ENCODE results near the gene VSIR. TPM values are rescaled to one million over a fixed set of nuclear protein-coding genes. Genes with fewer than 3 reads are reported as not detected.

The VSIR gene
- total RNA-seq, 1 donor from 2014 or later: 0.29 TPM

GRCh38 chr10:71752391-71753090 is 20.8 kb downstream of the VSIR start:
- Mint-ChIP-seq H3K9me3 (ENCODE audit: unreplicated experiment) (peaks cover 7% of the 10 kb centered on the region), H3K27me3 (ENCODE audit: unreplicated experiment) (peaks cover 4% of the 10 kb centered on the region), H3K4me3 (ENCODE audit: unreplicated experiment) (peak overlapping the region; percentile 55), H3K4me1 (ENCODE audit: low read depth, unreplicated experiment) (peaks cover 30% of the 10 kb centered on the region), H3K36me3 (ENCODE audit: unreplicated experiment) (no peaks in the 10 kb centered on the region), H3K27ac (ENCODE audit: unreplicated experiment) (peak overlapping the region; percentile 92)
- DNase-seq: peak; percentile 30
- no peak for TF ChIP-seq CTCF (IDR thresholded peaks at IDR 0.05; ENCODE audit: partially characterized antibody, unreplicated experiment)

GRCh38 chr10:71751515-71752224 is 21.6 kb downstream of the VSIR start:
- H3K27me3 Mint-ChIP-seq (ENCODE audit: unreplicated experiment): peaks cover 4% of the 10 kb centered on the region
- no peak for TF ChIP-seq CTCF (IDR thresholded peaks at IDR 0.05; ENCODE audit: partially characterized antibody, unreplicated experiment)

GRCh38 chr10:71750986-71751385 is 22.3 kb downstream of the VSIR start:
- Mint-ChIP-seq H3K9me3 (ENCODE audit: unreplicated experiment) (peaks cover 8% of the 10 kb centered on the region), H3K27ac (ENCODE audit: unreplicated experiment) (no peak overlapping the region), H3K4me3 (ENCODE audit: unreplicated experiment) (no peak overlapping the region), H3K36me3 (ENCODE audit: unreplicated experiment) (no peaks in the 10 kb centered on the region), H3K27me3 (ENCODE audit: unreplicated experiment) (peaks cover 4% of the 10 kb centered on the region), H3K4me1 (ENCODE audit: low read depth, unreplicated experiment) (peaks cover 28% of the 10 kb centered on the region)
- TF ChIP-seq CTCF (IDR thresholded peaks at IDR 0.05; ENCODE audit: partially characterized antibody, unreplicated experiment): no peak
- no peak for DNase-seq

More at GRCh38 chr10:71751515-71752224, 21.6 kb downstream of the VSIR start:
- Mint-ChIP-seq H3K36me3 (ENCODE audit: unreplicated experiment) (no peaks in the 10 kb centered on the region), H3K4me1 (ENCODE audit: low read depth, unreplicated experiment) (peaks cover 33% of the 10 kb centered on the region), H3K4me3 (ENCODE audit: unreplicated experiment) (no peak overlapping the region), H3K27ac (ENCODE audit: unreplicated experiment) (peak overlapping the region; percentile 38), H3K9me3 (ENCODE audit: unreplicated experiment) (peaks cover 8% of the 10 kb centered on the region)
- no peak for DNase-seq

GRCh38 chr10:71750124-71750841 is 23.0 kb downstream of the VSIR start:
- no peak overlapping the region for H3K4me3 Mint-ChIP-seq (ENCODE audit: unreplicated experiment)
- peak overlapping the region; percentile 17 for H3K27ac Mint-ChIP-seq (ENCODE audit: unreplicated experiment)
- H3K36me3 Mint-ChIP-seq (ENCODE audit: unreplicated experiment): no peaks in the 10 kb centered on the region
- H3K9me3 Mint-ChIP-seq (ENCODE audit: unreplicated experiment): peaks cover 8% of the 10 kb centered on the region
- DNase-seq: no peak
- H3K4me1 Mint-ChIP-seq (ENCODE audit: low read depth, unreplicated experiment): peaks cover 28% of the 10 kb centered on the region
- TF ChIP-seq CTCF (IDR thresholded peaks at IDR 0.05; ENCODE audit: partially characterized antibody, unreplicated experiment): no peak
- H3K27me3 Mint-ChIP-seq (ENCODE audit: unreplicated experiment): peaks cover 4% of the 10 kb centered on the region
